Stimulated activated CD4-positive, alpha-beta T cell treated with anti-CD3 and anti-CD28 coated beads, Interleukin-4, amount 100 ng/mL, for 1 hour (primary cell): ENCODE data around the gene GRID2.

Source experiments
- DNase-seq: peaks from one replicate; pipeline ENCODE4 v3.0.0-alpha.2; 2020

The GRID2 gene

GRCh38 chr4:93776386-93777080 lies 1472.8 kb downstream of the GRID2 start:
- DNase-seq, result no peak

GRCh38 chr4:93777081-93777460 lies 1473.3 kb downstream of the GRID2 start:
- DNase-seq, result no peak

GRCh38 chr4:93779228-93779627 lies 1475.5 kb downstream of the GRID2 start:
- DNase-seq, result no peak

GRCh38 chr4:93780080-93780479 lies 1476.3 kb downstream of the GRID2 start:
- DNase-seq, result no peak

GRCh38 chr4:93781198-93781597 lies 1477.4 kb downstream of the GRID2 start:
- DNase-seq, result no peak

- DNase-seq, result no peak
Observed at GRCh38 chr4:93786149-93786548, 1482.4 kb downstream of the GRID2 start.

GRCh38 chr4:93788712-93789111 lies 1484.9 kb downstream of the GRID2 start:
- no peak for DNase-seq

GRCh38 chr4:93791570-93792195 lies 1487.9 kb downstream of the GRID2 start:
- no peak for DNase-seq

- DNase-seq, result no peak
Observed at GRCh38 chr4:93802045-93802444, 1498.3 kb downstream of the GRID2 start.

GRCh38 chr4:93809773-93810172 lies 1506.0 kb downstream of the GRID2 start:
- no peak for DNase-seq

- no peak for DNase-seq
Observed at GRCh38 chr4:93810340-93810992, 1506.7 kb downstream of the GRID2 start.

GRCh38 chr4:93813092-93813491 lies 1509.3 kb downstream of the GRID2 start:
- DNase-seq, result no peak

- no peak for DNase-seq
Observed at GRCh38 chr4:93814141-93814540, 1510.4 kb downstream of the GRID2 start.

GRCh38 chr4:93814722-93815121 lies 1511.0 kb downstream of the GRID2 start:
- DNase-seq, result no peak
